ENCODE data around the gene KRTAP10-3.

KRTAP10-3 gene

GRCh38 chr21:44519346-44520325 is 39.0 kb downstream of the KRTAP10-3 start:
- DNase-seq (ENCODE audit: extremely low read depth in 1 of 2, low read depth in 1 of 2), result no peak

GRCh38 chr21:44518686-44519085 is 39.9 kb downstream of the KRTAP10-3 start:
- no peak for DNase-seq (ENCODE audit: extremely low read depth in 1 of 2, low read depth in 1 of 2)

- DNase-seq (ENCODE audit: extremely low read depth in 1 of 2, low read depth in 1 of 2), result peak in 1 of 2 donors; percentile 44
Measured at GRCh38 chr21:44517175-44517899, 41.3 kb downstream of the KRTAP10-3 start.

- no peak for DNase-seq (ENCODE audit: extremely low read depth in 1 of 2, low read depth in 1 of 2)
Measured at GRCh38 chr21:44516828-44517174, 41.8 kb downstream of the KRTAP10-3 start.

GRCh38 chr21:44516342-44516741 is 42.3 kb downstream of the KRTAP10-3 start:
- no peak for DNase-seq (ENCODE audit: extremely low read depth in 1 of 2, low read depth in 1 of 2)

- DNase-seq (ENCODE audit: extremely low read depth in 1 of 2, low read depth in 1 of 2), result no peak
Measured at GRCh38 chr21:44515359-44516165, 43.0 kb downstream of the KRTAP10-3 start.

GRCh38 chr21:44514746-44515358 is 43.7 kb downstream of the KRTAP10-3 start:
- no peak for DNase-seq (ENCODE audit: extremely low read depth in 1 of 2, low read depth in 1 of 2)

- DNase-seq (ENCODE audit: extremely low read depth in 1 of 2, low read depth in 1 of 2), result no peak
Measured at GRCh38 chr21:44514218-44514520, 44.4 kb downstream of the KRTAP10-3 start.

- DNase-seq (ENCODE audit: extremely low read depth in 1 of 2, low read depth in 1 of 2), result no peak
Measured at GRCh38 chr21:44513389-44514217, 45.0 kb downstream of the KRTAP10-3 start.

- DNase-seq (ENCODE audit: extremely low read depth in 1 of 2, low read depth in 1 of 2), result no peak
Measured at GRCh38 chr21:44512496-44513388, 45.9 kb downstream of the KRTAP10-3 start.

GRCh38 chr21:44511938-44512275 is 46.7 kb downstream of the KRTAP10-3 start:
- no peak for DNase-seq (ENCODE audit: extremely low read depth in 1 of 2, low read depth in 1 of 2)

GRCh38 chr21:44511219-44511937 is 47.2 kb downstream of the KRTAP10-3 start:
- DNase-seq (ENCODE audit: extremely low read depth in 1 of 2, low read depth in 1 of 2), result no peak

GRCh38 chr21:44510508-44511218 is 47.9 kb downstream of the KRTAP10-3 start:
- peak; percentile 27 to 31 for DNase-seq (ENCODE audit: extremely low read depth in 1 of 2, low read depth in 1 of 2)

- no peak for DNase-seq (ENCODE audit: extremely low read depth in 1 of 2, low read depth in 1 of 2)
Measured at GRCh38 chr21:44510109-44510507, 48.5 kb downstream of the KRTAP10-3 start.

- no peak for DNase-seq (ENCODE audit: extremely low read depth in 1 of 2, low read depth in 1 of 2)
Measured at GRCh38 chr21:44509539-44509938, 49.1 kb downstream of the KRTAP10-3 start.

GRCh38 chr21:44508711-44509445 is 49.7 kb downstream of the KRTAP10-3 start:
- DNase-seq (ENCODE audit: extremely low read depth in 1 of 2, low read depth in 1 of 2), result no peak

GRCh38 chr21:44508426-44508710 is 50.2 kb downstream of the KRTAP10-3 start:
- DNase-seq (ENCODE audit: extremely low read depth in 1 of 2, low read depth in 1 of 2), result no peak

Data from stimulated activated CD8-positive, alpha-beta memory T cell treated with anti-CD3 and anti-CD28 coated beads, Interleukin-7, amount 100 ng/mL, for 48 hours (primary cell).